HG02678 (cell line): ENCODE measurements around the gene CBY1.
A peak's percentile ranks its signal among the peaks of the same experiment; 100 is the strongest.

ENCODE experiments used
- ATAC-seq: cut with Tn5 transposase; IDR thresholded peaks from one replicate; pipeline ENCODE4 v1.9.1; 2021; ENCODE audit warnings: mild to moderate bottlenecking, moderate library complexity; ENCODE audit not compliant: unreplicated experiment

CBY1 gene

DNA sequence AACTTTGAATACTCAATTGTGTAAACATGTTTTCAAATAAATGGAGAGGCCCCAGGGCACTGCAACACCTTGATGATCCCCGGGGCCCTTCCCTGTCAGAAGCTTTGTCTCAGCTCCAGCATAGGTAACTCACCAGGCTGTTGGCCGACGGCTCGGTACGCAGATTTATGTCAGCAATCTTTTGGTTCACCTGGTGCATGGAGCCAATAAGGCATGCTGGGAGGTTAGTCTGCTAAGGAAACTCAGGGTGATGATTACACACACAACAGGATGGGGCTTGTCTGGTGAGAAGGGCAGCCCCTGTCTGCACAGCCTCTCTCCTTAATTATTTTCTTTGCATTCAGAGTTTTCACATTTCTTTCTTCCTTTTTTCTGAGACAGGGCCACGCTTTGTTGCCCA lies 11.0 kb upstream of the CBY1 start:
- no peak for ATAC-seq

DNA sequence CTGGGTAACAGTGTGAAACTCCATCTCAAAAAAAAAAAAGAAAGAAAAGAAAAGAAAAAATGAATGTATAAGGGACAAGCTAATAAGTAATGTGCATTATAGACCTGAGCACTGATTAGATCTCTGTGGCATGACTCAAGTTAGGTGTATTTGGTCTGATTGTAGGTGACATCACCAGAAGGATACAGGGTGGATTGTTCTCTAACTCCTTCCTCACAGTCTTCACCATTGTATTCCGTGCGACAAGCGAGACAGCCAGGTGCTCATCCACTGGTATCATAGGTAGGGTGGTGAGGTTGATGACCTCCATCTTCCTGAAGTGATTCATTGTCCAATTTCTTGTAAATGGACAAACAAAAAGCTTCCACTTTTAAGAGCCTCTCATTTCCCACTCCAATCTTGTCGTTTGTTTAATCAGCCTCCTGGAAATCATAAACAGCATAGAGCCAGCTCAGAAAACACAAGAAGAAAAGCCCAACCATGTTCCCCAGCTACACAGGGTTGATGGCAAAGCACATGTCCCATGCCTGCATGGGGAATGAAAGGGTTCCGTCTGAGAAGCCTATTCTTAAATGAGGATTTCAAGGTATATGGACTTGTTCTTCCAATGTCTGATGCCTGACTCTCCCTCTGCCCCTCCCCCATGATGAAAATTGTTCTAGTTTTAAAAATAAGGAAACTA lies 6.5 kb upstream of the CBY1 start:
- ATAC-seq: no peak

DNA sequence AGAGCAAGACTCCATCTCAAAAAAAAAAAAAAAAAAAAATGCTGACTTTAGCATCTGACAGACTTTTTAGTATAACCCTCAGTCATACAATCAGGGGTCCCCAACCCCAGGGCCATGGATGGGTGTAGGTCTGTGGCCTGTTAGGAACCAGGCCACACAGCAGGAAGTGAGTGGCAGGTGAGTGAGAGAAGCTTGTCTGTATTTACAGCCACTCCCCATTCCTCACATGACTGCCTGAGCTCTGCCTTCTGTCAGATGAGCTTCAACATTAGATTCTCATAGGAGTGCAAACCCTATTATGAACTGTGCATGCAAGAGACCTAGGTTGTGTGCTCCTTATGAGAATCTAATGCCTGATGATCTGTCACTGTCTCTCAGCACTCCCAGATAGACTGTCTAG lies 3.6 kb upstream of the CBY1 start:
- ATAC-seq: no peak

DNA sequence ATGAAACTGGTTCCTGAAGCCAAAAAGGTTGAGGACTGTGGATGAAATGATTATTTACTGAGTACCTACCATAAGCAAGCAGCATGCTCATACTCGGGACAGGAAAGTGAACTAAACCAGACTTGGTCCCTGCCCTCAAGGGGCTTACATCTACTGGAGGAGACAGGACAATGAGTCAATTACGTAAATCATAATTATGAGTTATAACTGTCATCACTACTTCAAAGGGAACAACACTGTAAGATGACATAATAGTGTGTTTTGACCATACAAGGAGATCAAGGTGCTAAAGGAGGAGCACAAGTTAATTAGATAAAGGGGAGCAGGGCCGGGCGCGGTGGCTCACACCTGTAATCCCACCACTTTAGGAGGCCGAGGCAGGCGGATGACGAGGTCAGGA lies 2.7 kb upstream of the CBY1 start:
- ATAC-seq: no peak

DNA sequence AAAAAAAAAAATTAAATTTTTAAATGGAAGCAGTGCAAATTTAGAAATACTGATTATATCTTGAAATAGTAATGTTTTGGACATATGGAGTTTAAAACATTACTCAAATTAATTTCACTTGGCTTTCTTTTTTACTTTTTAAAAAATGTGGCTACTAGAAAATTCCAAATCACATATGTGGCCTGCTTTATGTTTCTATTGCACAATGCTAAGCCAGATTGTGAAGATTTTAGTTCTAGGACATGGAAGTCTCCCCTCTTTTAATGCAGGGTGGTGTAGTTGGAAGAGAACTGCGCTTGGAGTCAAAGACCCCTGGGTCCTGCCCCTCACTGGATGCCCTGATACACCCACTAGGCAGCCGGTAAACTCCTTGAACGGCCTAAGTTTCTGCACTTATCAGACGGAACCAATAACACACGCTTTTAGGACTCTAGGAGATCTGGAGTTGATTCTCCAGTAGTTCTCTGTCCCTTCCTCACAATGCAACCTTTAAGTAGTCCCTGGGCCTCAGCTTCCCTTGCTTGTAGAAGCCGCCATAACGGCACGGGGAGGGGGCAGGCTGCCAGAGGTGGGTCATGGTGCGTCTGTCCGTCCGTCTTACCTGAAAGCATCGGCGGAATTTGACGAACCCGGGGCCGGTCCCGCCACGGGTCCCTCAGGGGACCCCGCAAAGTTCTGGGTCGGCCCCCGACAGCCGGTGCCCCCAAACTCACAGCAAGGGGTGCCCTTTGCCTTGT lies 751 bp upstream of the CBY1 start:
- ATAC-seq: no peak

DNA sequence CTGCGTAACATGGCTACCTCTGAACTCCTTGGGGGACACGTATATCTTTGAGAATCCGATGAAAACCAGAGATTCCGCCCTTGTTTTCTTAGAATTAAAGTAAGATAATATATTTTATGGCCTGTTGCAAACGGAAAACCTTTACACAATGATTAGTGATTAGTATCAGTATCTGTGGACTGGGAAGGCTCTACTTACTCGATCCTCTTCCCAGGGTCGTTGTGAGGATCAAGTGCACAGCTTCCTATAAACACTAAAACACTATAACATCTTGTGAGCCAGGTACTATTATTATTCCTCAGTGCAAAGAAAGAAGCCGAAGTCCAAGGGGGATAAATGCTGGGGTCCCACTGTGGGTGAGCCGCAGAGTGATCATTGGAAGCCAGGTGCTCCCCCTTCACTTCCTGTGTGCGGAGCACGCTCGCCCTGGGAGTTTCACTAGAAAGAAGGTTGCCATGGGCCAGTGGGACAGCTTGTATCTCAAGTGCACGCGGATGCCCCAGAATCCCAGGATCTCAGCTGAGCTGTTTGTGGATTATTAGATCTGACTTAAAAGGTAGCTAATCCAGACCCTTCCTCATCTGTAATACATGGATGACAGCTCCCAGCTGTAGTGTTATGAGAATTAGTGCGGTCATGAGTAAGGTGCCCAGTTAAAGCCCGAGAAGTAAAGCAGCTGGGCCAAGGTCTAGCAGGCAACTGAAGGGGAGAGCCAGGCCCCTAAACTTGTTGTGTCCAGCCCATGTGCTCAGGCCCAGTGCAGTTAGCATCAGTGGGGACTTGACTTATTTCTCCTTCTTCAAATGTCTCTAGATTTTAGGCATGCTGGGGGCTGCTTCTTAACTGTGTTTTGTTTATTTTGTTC lies 839 bp downstream of the CBY1 start:
- ATAC-seq: peak; percentile 48

DNA sequence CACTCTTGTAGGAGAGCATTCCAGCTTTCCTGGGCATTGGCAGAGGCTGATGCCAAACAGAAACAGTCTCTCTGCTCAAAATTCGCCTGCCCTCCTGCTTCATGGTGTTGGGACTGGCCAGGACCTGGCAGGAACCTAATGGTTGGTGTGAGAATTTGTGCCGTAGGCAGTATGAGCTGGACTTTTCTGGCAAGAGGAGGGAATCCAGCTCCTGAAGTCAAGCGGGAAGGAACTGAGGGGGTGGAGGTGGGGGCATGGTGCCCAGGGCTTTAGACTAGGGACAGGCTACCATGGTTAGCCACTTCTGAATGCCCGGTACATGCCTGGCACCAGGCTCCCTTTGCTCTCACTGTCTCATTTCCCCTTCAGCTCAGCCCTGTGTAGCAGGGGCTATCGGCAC lies 18.4 kb downstream of the CBY1 start:
- no peak for ATAC-seq

DNA sequence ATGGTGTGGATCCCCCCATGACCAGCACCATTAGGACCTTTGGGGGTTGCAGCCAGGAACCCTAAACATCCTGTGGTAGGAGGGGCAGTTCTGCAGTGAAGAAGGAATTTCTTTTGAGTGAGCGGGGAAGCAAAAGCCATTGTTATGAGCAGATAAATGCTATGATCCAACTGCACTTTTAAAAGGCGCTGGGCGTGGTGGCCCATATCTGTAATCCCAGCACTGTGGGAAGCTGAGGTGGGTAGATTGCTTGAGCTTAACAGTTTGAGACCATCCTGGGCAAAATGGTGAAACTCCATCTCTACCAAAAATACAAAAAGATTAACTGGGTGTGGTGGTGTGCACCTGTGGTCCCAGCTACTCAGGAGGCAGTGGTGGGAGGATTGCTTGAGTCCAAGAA lies 19.4 kb downstream of the CBY1 start:
- no peak for ATAC-seq

DNA sequence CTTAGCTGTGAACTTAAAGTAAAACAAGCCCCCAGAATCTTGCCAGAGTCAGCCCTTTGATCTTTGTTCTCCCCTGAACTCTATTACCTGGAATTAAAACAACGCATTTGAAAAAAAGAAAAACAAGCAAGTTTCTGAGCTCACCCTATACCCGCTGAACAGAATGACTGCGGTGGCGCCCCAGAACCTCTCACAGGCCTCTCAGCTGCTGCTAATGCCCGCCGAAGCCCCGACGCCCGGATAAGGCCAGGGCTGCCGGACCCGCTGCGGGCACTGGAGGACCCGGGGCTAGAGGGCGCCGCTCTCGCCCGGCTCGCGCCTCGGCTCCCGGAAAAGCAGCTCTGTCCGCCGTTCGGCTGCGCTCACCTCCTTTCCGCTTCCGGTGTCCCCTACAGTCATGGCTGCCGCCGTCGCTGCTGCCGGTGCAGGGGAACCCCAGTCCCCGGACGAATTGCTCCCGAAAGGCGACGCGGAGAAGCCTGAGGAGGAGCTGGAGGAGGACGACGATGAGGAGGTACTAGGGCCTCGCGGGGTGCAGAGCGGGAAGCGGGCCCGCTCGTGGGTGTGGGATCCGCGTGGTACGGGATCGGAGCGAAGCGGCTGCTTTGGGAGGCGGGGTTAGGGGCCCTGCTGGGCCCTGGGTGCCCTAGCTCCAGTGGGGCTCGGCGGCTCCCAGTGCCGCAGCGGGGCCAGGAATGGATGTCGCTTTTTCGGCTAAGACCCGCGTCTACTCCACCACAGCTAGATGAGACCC lies 25.3 kb downstream of the CBY1 start, which contains the start of gene TOMM22:
Gene TOMM22 (plus strand): TSS at position 376 of the 754 bp plus-strand sequence. CDS start 22 bp downstream, at position 398.
- peak; percentile 98 for ATAC-seq

DNA sequence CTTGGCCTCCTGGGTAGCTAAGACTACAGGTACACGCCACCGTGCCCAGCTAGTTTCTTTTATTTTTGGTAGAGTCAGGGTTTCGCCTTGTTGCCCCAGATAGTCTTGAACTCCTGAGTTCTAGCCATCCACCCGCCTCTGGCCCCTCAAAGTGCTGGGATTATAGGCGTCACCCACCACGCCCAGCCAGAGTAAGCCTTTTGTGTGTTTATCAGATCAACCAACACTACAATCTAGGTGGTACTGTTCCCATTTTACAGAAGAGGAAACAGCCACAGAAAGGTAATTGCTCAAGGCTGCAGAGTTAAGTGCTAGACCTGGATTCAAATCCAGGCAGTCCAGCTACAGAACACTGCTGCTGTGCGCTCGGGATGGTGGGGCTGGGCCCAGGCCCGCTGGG lies 28.5 kb downstream of the CBY1 start:
- ATAC-seq: no peak

DNA sequence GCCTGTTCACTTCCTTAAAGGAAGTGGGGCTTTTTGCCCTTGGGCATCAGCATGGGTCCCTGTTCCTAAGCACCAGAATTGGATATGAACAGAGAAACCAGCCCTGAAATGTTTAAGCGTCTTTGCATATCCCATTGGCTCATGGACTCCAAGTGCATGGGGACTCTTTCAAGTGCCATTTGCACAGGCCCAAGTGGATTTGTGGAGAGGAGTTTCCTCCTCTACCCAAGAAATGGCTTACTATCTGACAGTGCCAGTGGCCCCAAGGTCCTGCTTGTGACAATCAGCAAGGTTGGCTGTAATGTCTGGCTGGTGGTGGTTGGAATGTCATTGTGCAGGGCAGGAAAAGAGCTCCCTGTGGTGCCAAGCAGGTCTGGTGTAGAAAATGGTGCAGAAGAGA lies 29.3 kb downstream of the CBY1 start:
- ATAC-seq: no peak

DNA sequence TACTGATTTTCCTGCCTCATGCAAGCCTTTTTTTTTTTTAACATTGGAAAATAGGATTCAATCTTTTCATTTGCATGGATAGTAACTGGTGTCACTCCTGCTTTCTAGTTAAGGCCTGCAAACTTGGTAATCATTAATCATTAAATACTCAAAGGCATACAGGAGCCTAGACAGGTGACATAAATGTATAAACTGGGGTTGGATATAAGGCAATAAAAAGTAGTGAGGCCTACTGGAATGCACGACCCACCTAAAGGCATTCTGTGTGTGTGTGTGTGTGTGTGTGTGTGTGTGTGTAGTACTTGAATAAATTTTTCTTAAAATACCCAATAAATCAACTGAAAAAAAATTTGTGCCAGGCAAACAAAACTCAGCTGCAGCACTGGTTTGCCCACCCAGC lies 33.2 kb downstream of the CBY1 start:
- ATAC-seq: no peak

DNA sequence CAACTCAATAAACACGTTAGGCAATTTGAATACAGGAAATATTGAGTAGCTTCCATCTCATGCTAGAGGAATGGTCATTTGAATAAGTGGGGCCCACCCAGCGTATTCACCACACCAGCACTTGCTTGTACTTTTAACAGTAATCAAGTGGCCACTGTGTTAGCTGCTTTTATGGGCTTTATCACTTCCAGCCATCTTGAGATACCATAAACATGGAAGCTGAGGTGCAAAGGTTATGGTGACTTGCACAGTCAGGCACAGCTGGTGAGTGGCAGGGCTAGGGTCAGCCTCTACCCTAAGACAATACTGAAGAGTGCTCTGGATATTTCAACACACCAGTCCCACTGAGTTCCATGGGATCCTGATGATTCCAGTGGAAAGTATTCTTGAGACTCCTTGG lies 37.6 kb downstream of the CBY1 start:
- no peak for ATAC-seq

DNA sequence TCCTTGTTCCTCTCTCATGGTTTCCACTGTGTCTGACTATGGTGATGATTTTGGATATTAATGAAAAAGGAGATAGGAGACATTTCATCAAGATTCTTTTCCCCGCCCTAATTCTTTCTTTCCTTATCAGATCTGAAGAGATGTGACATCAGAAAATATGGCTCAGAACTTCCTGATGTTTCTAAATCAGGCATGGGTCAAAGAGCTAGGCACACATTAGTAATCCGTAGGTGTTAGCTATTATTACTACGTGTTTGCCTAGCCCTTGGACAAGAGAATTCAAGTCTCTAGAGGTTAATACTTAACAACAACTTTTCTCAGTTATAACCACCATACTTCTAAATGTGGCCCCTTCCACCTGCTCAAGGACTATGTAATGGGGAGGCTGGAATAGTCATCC lies 38.5 kb downstream of the CBY1 start:
- ATAC-seq: no peak

DNA sequence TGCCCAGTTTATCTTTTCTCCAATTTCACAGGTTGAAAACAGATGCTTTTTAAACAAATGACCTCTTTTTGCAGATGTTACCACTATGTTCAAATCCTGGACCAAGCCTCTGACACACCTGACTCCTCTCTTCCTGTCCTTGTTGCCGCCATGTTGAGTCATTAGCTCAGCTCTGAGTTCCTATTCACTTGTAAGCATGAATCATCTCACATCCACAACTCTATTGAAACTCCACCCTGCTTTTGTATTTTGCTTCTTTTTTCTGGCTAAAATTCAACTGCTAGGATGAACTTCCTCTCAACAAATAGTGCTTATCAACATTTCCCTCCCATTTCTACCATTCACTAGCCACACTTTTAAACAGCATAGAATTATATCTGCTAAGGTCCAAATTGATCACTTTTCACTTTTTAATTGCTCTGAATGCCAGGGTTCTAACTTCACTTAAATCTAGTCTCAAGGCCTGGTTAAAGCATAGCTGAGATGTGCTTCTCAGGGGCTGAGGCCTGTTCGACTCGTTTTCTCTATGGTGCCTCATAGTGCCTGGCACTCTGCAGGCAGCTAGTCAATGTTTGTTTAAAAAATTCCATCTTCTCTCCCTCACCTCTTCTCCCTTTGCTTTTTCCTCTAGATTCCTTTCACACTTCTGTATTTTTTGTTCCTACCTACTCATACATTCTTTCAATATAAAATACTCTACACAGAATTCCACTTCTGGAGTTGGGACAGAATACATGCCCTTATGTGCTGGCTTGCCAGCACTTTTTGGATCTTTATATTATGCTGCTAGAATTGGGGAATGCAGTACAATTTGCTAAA lies 40.4 kb downstream of the CBY1 start:
- ATAC-seq: no peak

DNA sequence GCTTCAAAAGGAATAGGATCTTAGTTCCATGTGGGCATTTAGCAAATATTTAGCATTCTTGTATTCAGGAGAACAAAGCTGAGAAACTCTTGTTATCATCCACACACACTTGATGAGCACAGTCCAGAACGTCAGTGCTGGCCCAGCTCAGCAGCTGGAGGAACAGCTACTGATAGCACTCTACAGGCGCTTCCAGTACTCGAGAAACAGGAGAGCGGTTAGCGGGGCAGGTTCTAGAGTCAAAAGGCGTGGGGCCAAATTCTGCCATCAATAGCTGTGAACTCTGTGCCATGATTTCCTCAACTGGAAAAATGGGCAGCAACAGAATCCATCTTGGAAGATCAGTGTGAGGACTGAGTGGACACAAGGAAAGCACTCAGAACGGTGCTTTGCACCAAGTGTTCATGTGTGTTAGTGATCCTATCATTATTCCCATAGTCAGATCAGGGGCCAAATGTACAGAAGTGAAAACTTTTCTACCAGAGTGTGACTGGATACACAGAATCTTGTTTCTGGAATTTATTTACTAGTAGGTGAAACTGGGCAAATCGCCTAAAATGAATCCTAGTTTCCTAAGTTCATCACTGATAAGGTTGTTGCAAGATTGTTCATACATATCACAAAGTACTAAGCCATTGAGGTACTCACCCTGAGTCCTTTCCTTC lies 41.1 kb downstream of the CBY1 start:
- ATAC-seq: no peak

DNA sequence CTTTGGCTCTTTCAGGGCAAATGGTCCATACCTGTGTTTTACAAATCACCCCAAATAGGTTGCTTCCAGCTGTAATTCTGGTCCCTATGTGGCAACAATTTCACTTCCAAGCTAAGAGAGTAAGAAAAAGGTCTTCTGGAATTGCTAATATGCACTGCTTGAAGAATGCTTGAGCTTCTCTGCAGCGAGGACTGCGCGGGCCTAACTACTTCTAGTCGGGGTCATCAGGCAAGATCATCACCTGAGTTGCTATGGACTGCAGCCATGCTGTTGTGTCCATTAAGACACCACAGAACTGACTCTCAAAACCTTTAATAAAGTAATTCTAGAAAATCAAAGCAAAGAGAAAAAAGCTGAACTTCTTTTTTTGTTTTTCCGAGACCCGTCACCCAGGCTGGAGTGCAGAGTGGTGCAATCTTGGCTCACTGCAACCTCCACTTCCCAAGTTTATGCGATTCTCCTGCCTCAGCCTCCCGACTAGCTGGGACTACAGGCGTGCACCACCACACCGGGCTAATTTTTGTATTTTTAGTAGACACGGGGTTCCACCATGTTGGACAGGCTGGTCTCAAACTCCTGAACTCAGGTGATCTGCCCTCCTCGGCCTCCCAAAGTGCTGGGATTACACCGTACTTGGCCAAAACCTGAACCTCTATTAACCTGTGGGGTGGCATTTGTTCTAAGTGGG lies 42.1 kb downstream of the CBY1 start:
- ATAC-seq: no peak

DNA sequence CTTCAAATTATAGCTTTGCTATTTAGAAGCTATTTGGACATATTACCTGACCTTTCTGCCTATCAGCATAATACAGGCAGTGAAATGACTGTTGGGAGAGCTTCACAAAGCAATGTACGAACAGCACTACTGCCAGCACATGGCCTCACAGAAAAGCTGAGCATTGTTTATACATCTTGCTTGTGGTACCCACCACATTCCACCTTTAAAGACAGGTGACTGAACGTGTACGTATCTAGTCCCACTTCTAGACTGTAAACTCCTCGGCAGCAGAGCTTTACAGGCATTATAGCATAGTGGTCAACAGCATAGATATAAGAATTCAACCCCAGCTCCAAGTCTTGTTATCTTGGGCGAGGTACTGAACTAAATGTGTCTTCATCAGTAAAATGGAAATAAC lies 42.7 kb downstream of the CBY1 start:
- no peak for ATAC-seq

DNA sequence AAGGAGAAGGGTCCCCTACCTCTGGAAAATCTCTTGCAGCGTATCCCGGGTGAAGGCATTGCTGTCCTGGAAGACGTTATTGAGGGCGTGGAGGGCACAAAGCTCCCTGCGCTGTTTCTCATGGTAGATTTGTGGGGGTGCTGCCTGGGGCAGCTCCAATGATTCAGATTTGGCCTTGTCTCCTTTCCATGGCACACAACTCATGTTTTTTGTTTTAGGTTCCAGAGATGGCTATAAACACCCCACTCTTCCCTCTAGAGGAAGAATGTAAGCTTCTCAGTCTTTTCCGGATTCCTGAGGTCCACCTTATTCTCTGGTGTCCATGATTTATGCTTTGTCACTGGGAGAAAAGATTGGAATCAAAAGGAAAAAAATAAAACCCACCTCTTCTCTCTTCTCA lies 43.3 kb downstream of the CBY1 start:
- ATAC-seq: no peak
